SK-N-SH treated with all-trans-retinoic acid at 6 μM for 48 hours (cell line): Measurements from ENCODE around the gene STXBP1.

ENCODE experiments used
- ATAC-seq: fragments of 200-7000 bp; cut with Tn5 transposase; 3 replicates; pipeline ENCODE4 v1.9.1; 2020; ENCODE audit warnings: mild to moderate bottlenecking, moderate library complexity
- ARNTL ChIP-seq: fragments of 450-650 bp; formaldehyde crosslinking; IDR thresholded peaks from 2 replicates; pipeline ENCODE4 v1.5.0; 2020; ENCODE audit warnings: low read depth, mild to moderate bottlenecking, moderate library complexity, borderline replicate concordance
- BACH2 ChIP-seq: fragments of 250-450 bp; sonication (Bioruptor Pico); IDR thresholded peaks from 2 replicates; pipeline ENCODE4 v1.9.0; 2021; ENCODE audit warnings: mild to moderate bottlenecking, borderline replicate concordance
- CREB5 ChIP-seq: fragments of 250-450 bp; sonication (Bioruptor Pico); IDR thresholded peaks from 2 replicates; pipeline ENCODE4 v1.5.1; 2020; ENCODE audit warnings: low read depth, mild to moderate bottlenecking, moderate library complexity
- CSDC2 ChIP-seq: fragments of 250-450 bp; sonication (Bioruptor Pico); IDR thresholded peaks from 2 replicates; pipeline ENCODE4 v1.5.0; 2020; ENCODE audit warnings: mild to moderate bottlenecking, moderate library complexity
- CSRNP3 ChIP-seq: fragments of 250-450 bp; sonication (Bioruptor Pico); IDR thresholded peaks from 2 replicates; pipeline ENCODE4 v1.5.1; 2021; ENCODE audit warnings: mild to moderate bottlenecking, moderate library complexity
- ESRRG ChIP-seq: fragments of 250-450 bp; sonication (Bioruptor Pico); IDR thresholded peaks from 2 replicates; pipeline ENCODE4 v1.6.1; 2021; ENCODE audit warnings: mild to moderate bottlenecking
- GLIS3 ChIP-seq: fragments of 250-450 bp; sonication (Bioruptor Pico); IDR thresholded peaks from 2 replicates; pipeline ENCODE4 v1.5.0; 2020; ENCODE audit warnings: mild to moderate bottlenecking, moderate library complexity
- ISL1 ChIP-seq: fragments of 250-450 bp; sonication (Bioruptor Pico); IDR thresholded peaks from 2 replicates; pipeline ENCODE4 v2.1.2; 2022; ENCODE audit warnings: mild to moderate bottlenecking, moderate library complexity
- OSR1 ChIP-seq: fragments of 250-450 bp; sonication (Bioruptor Pico); IDR thresholded peaks from 2 replicates; pipeline ENCODE4 v1.8.0; 2022; ENCODE audit warnings: moderate library complexity, mild to moderate bottlenecking, inconsistent platforms
- PATZ1 ChIP-seq: fragments of 250-450 bp; sonication (Bioruptor Pico); IDR thresholded peaks from 2 replicates; pipeline ENCODE4 v1.8.0; 2020; ENCODE audit warnings: mild to moderate bottlenecking, moderate library complexity, borderline replicate concordance
- POU6F1 ChIP-seq: fragments of 250-450 bp; sonication (Bioruptor Pico); IDR thresholded peaks from 2 replicates; pipeline ENCODE4 v1.8.0; 2021; ENCODE audit warnings: low read depth, mild to moderate bottlenecking, moderate library complexity, borderline replicate concordance
- PPARA ChIP-seq: fragments of 250-450 bp; sonication (Bioruptor Pico); IDR thresholded peaks from 2 replicates; pipeline ENCODE4 v1.5.0; 2020; ENCODE audit warnings: mild to moderate bottlenecking, borderline replicate concordance
- SNAI2 ChIP-seq: fragments of 250-450 bp; sonication (Bioruptor Pico); IDR thresholded peaks from 2 replicates; pipeline ENCODE4 v1.5.0; 2020; ENCODE audit warnings: mild to moderate bottlenecking, moderate library complexity
- TCF4 ChIP-seq: fragments of 250-450 bp; sonication (Bioruptor Pico); IDR thresholded peaks from 2 replicates; pipeline ENCODE4 v1.8.0; 2021; ENCODE audit warnings: mild to moderate bottlenecking, moderate library complexity, borderline replicate concordance
- TSHZ2 ChIP-seq: fragments of 250-450 bp; sonication (Bioruptor Pico); IDR thresholded peaks from 2 replicates; pipeline ENCODE4 v1.5.0; 2020; ENCODE audit warnings: mild to moderate bottlenecking, moderate library complexity
- ZC3H10 ChIP-seq: fragments of 250-450 bp; sonication (Bioruptor Pico); IDR thresholded peaks from 2 replicates; pipeline ENCODE4 v1.5.1; 2021; ENCODE audit warnings: mild to moderate bottlenecking, moderate library complexity
- ZFP3 ChIP-seq: fragments of 250-450 bp; sonication (Bioruptor Pico); IDR thresholded peaks from 2 replicates; pipeline ENCODE4 v1.5.0; 2020; ENCODE audit warnings: mild to moderate bottlenecking, moderate library complexity
- ZFP30 ChIP-seq: fragments of 450-650 bp; formaldehyde crosslinking; IDR thresholded peaks from 2 replicates; pipeline ENCODE4 v1.5.0; 2022; ENCODE audit warnings: mild to moderate bottlenecking, moderate library complexity
- ZNF565 ChIP-seq: fragments of 450-650 bp; formaldehyde crosslinking; conservative IDR thresholded peaks from 2 replicates; pipeline ENCODE4 v1.5.0; 2020; ENCODE audit warnings: low read depth, mild to moderate bottlenecking, moderate library complexity
- ZNF70 ChIP-seq: fragments of 450-650 bp; formaldehyde crosslinking; IDR thresholded peaks from 2 replicates; pipeline ENCODE4 v1.5.0; 2020; ENCODE audit warnings: mild to moderate bottlenecking, moderate library complexity
- ZNF8 ChIP-seq: fragments of 450-650 bp; formaldehyde crosslinking; IDR thresholded peaks from 2 replicates; pipeline ENCODE4 v1.5.0; 2020; ENCODE audit warnings: mild to moderate bottlenecking, moderate library complexity

The STXBP1 gene

GRCh38 chr9:127730799-127731410 is 118.8 kb downstream of the STXBP1 start:
- no peak for ATAC-seq
- TF ChIP-seq TCF4 (no peak), ISL1 (no peak), ZFP3 (CRISPR knock-in tag) (no peak), ZNF565 (no peak), CSDC2 (CRISPR knock-in tag) (no peak), CSRNP3 (CRISPR knock-in tag) (no peak), PPARA (CRISPR knock-in tag) (no peak), SNAI2 (CRISPR knock-in tag) (no peak), ZNF70 (no peak), GLIS3 (CRISPR knock-in tag) (no peak), CREB5 (CRISPR knock-in tag) (no peak), ZNF8 (CRISPR knock-in tag) (no peak), TSHZ2 (CRISPR knock-in tag) (no peak), ZC3H10 (CRISPR knock-in tag) (no peak), ZFP30 (CRISPR knock-in tag) (no peak), PATZ1 (CRISPR knock-in tag) (no peak), POU6F1 (CRISPR knock-in tag) (no peak), ESRRG (CRISPR knock-in tag) (no peak), BACH2 (CRISPR knock-in tag) (no peak)
- TF ChIP-seq, all 23 proteins: peak for 0

GRCh38 chr9:127731938-127732337 is 119.9 kb downstream of the STXBP1 start:
- ATAC-seq = no peak
- TF ChIP-seq CSDC2 (CRISPR knock-in tag) (no peak), ARNTL (CRISPR knock-in tag) (no peak), TSHZ2 (CRISPR knock-in tag) (no peak), ZFP30 (CRISPR knock-in tag) (no peak), GLIS3 (CRISPR knock-in tag) (no peak), ESRRG (CRISPR knock-in tag) (no peak), OSR1 (CRISPR knock-in tag) (no peak), CREB5 (CRISPR knock-in tag) (no peak), ZNF70 (no peak), ISL1 (no peak)
- TF ChIP-seq, all 23 proteins: peak for 0
